K562 (cell line): ENCODE data around the gene RNASEH1. TPM values are rescaled to one million over a fixed set of nuclear protein-coding genes. Genes with fewer than 3 reads are reported as not detected.

Experiments
- ATAC-seq: fragments of 200-7000 bp; cut with Tn5 transposase; 3 replicates; pipeline ENCODE4 v1.9.1; 2020; ENCODE audit warnings: moderate library complexity
- BruUV-seq: library from RNA; stranded (reverse); fragments of 400-500 nt; replicated peaks from 2 replicates; lab custom pipeline; 2021; lab: Mats Ljungman, UMichigan
- CTCF ChIA-PET: fragments of 300-600 bp; formaldehyde crosslinking; extraction: SDS; loops from one replicate; lab custom pipeline; 2021; ENCODE audit warnings: low intra/inter-chr PET ratio; lab: Yijun Ruan, JAX
- POLR2A ChIA-PET: fragments of 300-600, 350-650 bp; sonication (Branson Sonifier 250); formaldehyde crosslinking; extraction: SDS; loops from one replicate; lab custom pipeline; 2021; ENCODE audit warnings: antibody characterized with exemption, inconsistent platforms; lab: Yijun Ruan, JAX
- DNase-seq, 4 experiments: peaks; one replicate each; pipeline versions ENCODE4 v3.0.0 to v3.0.0-alpha.2; 2011 to 2018; ENCODE audit warnings: low spot score in 3 of 4, mixed read lengths in 3 of 4; ENCODE audit errors: extremely low read depth in 1 of 4
- FAIRE-seq: peaks from 2 replicates; lab custom pipeline; 2011; peaks lifted over from hg19 to GRCh38; lab: Jason Lieb, UNC
- H2AFZ ChIP-seq: 2 replicates; pipeline ENCODE4 v1.6.0; 2011; ENCODE audit warnings: low read depth, low read length, control low read depth, inconsistent platforms
- H3K27ac ChIP-seq: fragments of 200-600 bp; 3 replicates; pipeline ENCODE4 v1.8.0; 2011; ENCODE audit warnings: low read depth, mild to moderate bottlenecking, control low read depth, inconsistent platforms, low read length, moderate library complexity, mixed read lengths; ENCODE audit errors: extremely low read depth
- H3K27me3 ChIP-seq, 2 experiments: fragments of 300-600 bp in 1 of 2; 2 replicates in 1 of 2; 3 replicates in 1 of 2; pipeline versions ENCODE4 v1.6.0 to v1.8.0; 2011; ENCODE audit warnings: inconsistent platforms in 2 of 2, low read length in 2 of 2, mild to moderate bottlenecking in 1 of 2, mixed read lengths in 1 of 2, moderate library complexity in 1 of 2; ENCODE audit not compliant: control insufficient read depth in 2 of 2, insufficient read depth in 2 of 2
- H3K36me3 ChIP-seq: fragments of 300-600 bp; 3 replicates; pipeline ENCODE4 v1.8.0; 2011; ENCODE audit warnings: mild to moderate bottlenecking, low read length, inconsistent platforms; ENCODE audit not compliant: control insufficient read depth, insufficient read depth
- H3K4me1 ChIP-seq, 2 experiments: fragments of 200-600 bp in 1 of 2; replicated peaks in 1 of 2; 2 replicates in 1 of 2; 3 replicates in 1 of 2; pipeline versions ENCODE4 v1.5.1 to v1.8.0; 2011; ENCODE audit warnings: inconsistent platforms in 2 of 2, low read length in 2 of 2, mild to moderate bottlenecking in 1 of 2, mixed read lengths in 1 of 2, moderate library complexity in 1 of 2; ENCODE audit not compliant: control insufficient read depth in 2 of 2, insufficient read depth in 2 of 2
- H3K4me2 ChIP-seq: 2 replicates; pipeline ENCODE4 v1.6.1; 2011; ENCODE audit warnings: low read length, control low read depth, inconsistent platforms, mixed read lengths; ENCODE audit not compliant: insufficient read depth
- H3K4me3 ChIP-seq: fragments of 200-600 bp; sonication (generic), shearing (Covaris generic); 2 replicates; pipeline ENCODE4 v1.5.1; 2016; ENCODE audit warnings: control low read depth, inconsistent platforms
- H3K79me2 ChIP-seq: fragments of 200-600 bp; 3 replicates; pipeline ENCODE4 v1.8.0; 2011; ENCODE audit warnings: low read length, inconsistent platforms; ENCODE audit not compliant: control insufficient read depth, insufficient read depth
- H3K9ac ChIP-seq, 2 experiments: 2 replicates each; pipeline versions ENCODE4 v1.6.0 to v1.6.1; 2011; ENCODE audit warnings: low read depth in 2 of 2, low read length in 2 of 2, control low read depth in 1 of 2, inconsistent platforms in 1 of 2, mild to moderate bottlenecking in 1 of 2, mixed read lengths in 1 of 2; ENCODE audit not compliant: insufficient read depth in 1 of 2
- H3K9me1 ChIP-seq: one replicate; pipeline ENCODE4 v1.6.0; 2011; ENCODE audit warnings: inconsistent platforms, mild to moderate bottlenecking, low read length, moderate library complexity; ENCODE audit not compliant: control insufficient read depth, insufficient read depth
- H3K9me3 ChIP-seq: replicated peaks from 2 replicates; pipeline ENCODE4 v1.5.1; 2011; ENCODE audit warnings: low read depth, low read length, inconsistent platforms; ENCODE audit not compliant: control insufficient read depth, insufficient read depth
- H4K20me1 ChIP-seq: replicated peaks from 2 replicates; pipeline ENCODE4 v1.6.1; 2011; ENCODE audit warnings: low read length, inconsistent platforms, mixed read lengths; ENCODE audit not compliant: control insufficient read depth, insufficient read depth
- BRD4 ChIP-seq: fragments of 200-600 bp; sonication (generic); IDR thresholded peaks from 2 replicates; pipeline ENCODE4 v1.6.1; 2017; ENCODE audit warnings: inconsistent platforms
- CC2D1A ChIP-seq: fragments of 450-650 bp; IDR thresholded peaks from 2 replicates; pipeline ENCODE4 v1.6.1; 2017; ENCODE audit warnings: mild to moderate bottlenecking
- MCM5 ChIP-seq: fragments of 450-650 bp; IDR thresholded peaks from 2 replicates; pipeline ENCODE4 v1.6.1; 2016; ENCODE audit warnings: low read depth
- NFIC ChIP-seq: fragments of 450-650 bp; IDR thresholded peaks from 2 replicates; pipeline ENCODE4 v1.6.1; 2017; ENCODE audit warnings: mild to moderate bottlenecking, inconsistent platforms
- RAD51 ChIP-seq: fragments of 450-650 bp; IDR thresholded peaks from 2 replicates; pipeline ENCODE4 v1.7.1; 2016; ENCODE audit warnings: low read depth, mild to moderate bottlenecking, borderline replicate concordance
- SAP30 ChIP-seq: fragments of 200-600 bp; sonication (generic); IDR thresholded peaks from 2 replicates; pipeline ENCODE4 v1.6.1; 2012; ENCODE audit warnings: borderline replicate concordance, low read depth, mild to moderate bottlenecking, moderate library complexity, low read length, control low read depth, inconsistent platforms; ENCODE audit not compliant: insufficient read depth, poor library complexity, severe bottlenecking
- SMAD1 ChIP-seq: fragments of 150-350 bp; IDR thresholded peaks from 2 replicates; pipeline ENCODE4 v1.6.1; 2014; ENCODE audit warnings: low read length, low read depth; ENCODE audit not compliant: partially characterized antibody
- SREBF2 ChIP-seq: sonication (generic); formaldehyde crosslinking; IDR thresholded peaks from 2 replicates; pipeline ENCODE4 v1.4.0; 2020; ENCODE audit warnings: mild to moderate bottlenecking, missing genetic modification reagents
- ZBED1 ChIP-seq: IDR thresholded peaks from 2 replicates; pipeline ENCODE4 v1.6.1; 2014
- ZNF184 ChIP-seq: sonication (generic); formaldehyde crosslinking; IDR thresholded peaks from 2 replicates; pipeline ENCODE4 v1.5.0; 2020; ENCODE audit warnings: missing genetic modification reagents
- WGBS: fragments of 100-300 bp; shearing (Covaris generic); methylation state at CpG from one replicate; pipeline ENCODE4 v1.1.6; 2016; ENCODE audit warnings: low coverage, mixed read lengths; ENCODE audit not compliant: insufficient coverage; ENCODE audit errors: missing lambda C conversion rate; 5-methylcytosine and 5-hydroxymethylcytosine counted together
- in situ Hi-C: fragments of 300-500 bp; cut with MboI; formaldehyde crosslinking; loops from 4 replicates; pipeline ENCODE4 v1.15.0; 2018; ENCODE audit warnings: inconsistent platforms, mixed read lengths
- intact Hi-C: fragments of 100-400 bp; cut with micrococcal nuclease; formaldehyde crosslinking; loops from 2 replicates; pipeline ENCODE4 v1.14.2; 2022
- polyA plus RNA-seq, 8 experiments: library from polyadenylated mRNA; depleted of rRNA in 4 of 8; stranded (reverse) in 5 of 8; unstranded in 3 of 8; fragments of >200 nt; fragmentation: Nextera tagmentation in 2 of 8; fragmentation: Illumina TruSeq in 1 of 8; extraction: Ambion mirVana in 2 of 8; extraction: Trizol in 1 of 8; gene quantifications; 2 replicates each; pipeline versions ENCODE4 v1.2.1 to v1.2.3, GENCODE V29; 2011 to 2014; ENCODE audit warnings: inconsistent platforms in 1 of 8, missing spikeins in 1 of 8
- total RNA-seq, 7 experiments: library from RNA; depleted of rRNA in 6 of 7; stranded (reverse); fragments of >200 nt in 6 of 7; fragmentation: Illumina TruSeq in 2 of 7; extraction: Trizol in 2 of 7; gene quantifications; 2 replicates each; pipeline versions ENCODE4 v1.2.1 to v1.2.3, GENCODE V29; 2011 to 2021; ENCODE audit warnings: low replicate concordance in 1 of 7
- TF ChIP-seq, protein P1 (sequence below), 3 experiments: IDR thresholded peaks in 2 of 3; conservative IDR thresholded peaks in 1 of 3; 2 replicates each; pipeline ENCODE4 v1.5.1; 2011 to 2012; ENCODE audit warnings: low read length in 3 of 3, mild to moderate bottlenecking in 3 of 3, control low read depth in 2 of 3, improper control_type of control experiment in 1 of 3, inconsistent platforms in 1 of 3, low read depth in 1 of 3, mixed read lengths in 1 of 3, moderate library complexity in 1 of 3; ENCODE audit not compliant: insufficient read depth in 2 of 3

Gene RNASEH1
- total and polyA plus RNA-seq, 9 of the 15 experiments (the other 6 are each of a cell fraction or from before 2014, with no cell fraction given) = 25.7 to 47.5 (median 42.8) TPM

DNA sequence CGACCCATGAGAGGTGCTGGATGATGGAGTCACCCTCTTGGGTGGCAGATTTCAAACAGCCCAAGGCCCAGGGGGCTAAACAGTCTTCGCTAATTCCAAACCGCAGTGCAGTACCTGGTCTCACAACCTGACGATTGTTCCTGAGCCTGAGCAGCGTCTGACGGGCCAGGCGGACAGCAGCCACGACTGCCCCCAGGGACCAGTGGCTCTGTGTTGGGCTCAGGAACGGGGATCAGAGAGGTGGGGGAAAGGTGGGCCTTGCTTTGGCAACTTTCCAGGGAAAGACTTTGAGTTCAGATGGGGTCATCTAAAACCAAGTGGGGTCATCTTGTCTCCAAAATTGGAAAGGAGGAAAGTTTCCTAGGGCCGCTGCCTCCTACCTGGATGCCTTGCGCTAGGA is 37.3 kb upstream of the RNASEH1 start:
- H3K9me1 ChIP-seq = no peaks in the 10 kb centered on the region
- H3K4me2 ChIP-seq = peak overlapping the region; percentile 61
- peak; percentile 7 for ATAC-seq
- no peaks in the 10 kb centered on the region for H3K9me3 ChIP-seq
- no peak for FAIRE-seq
- in situ Hi-C loops = no loop called here
- H2AFZ ChIP-seq = 0 out of 2 replicates have a peak overlapping the region, but pooled peaks have one; percentile 36
- TF ChIP-seq SAP30 (no peak), NFIC (peak; percentile 84)
- TF ChIP-seq, all 486 proteins: peak for 1
- Histone ChIP-seq H3K4me3 (no peak overlapping the region), H3K27ac (no peak overlapping the region), H3K27me3 (no peaks in the 10 kb centered on the region), H3K4me1 (peaks cover 22 to 36% of the 10 kb centered on the region in 2 experiments; a peak in 4 of 5 replicates), H3K36me3 (no peaks in the 10 kb centered on the region), H4K20me1 (no peaks in the 10 kb centered on the region), H3K9ac (peak overlapping the region; percentile 34 to 87; a peak in 1 of 4 replicates), H3K79me2 (no peaks in the 10 kb centered on the region)
- WGBS = 71% methylated on average over 11 of the region's 11 CpGs
- intact Hi-C loops = loop anchor here (2.0 kb wide), 1 partner anchor 55 kb away; no protein-coding TSS in a partner anchor
- no TSS peak for BruUV-seq
- ChIA-PET CTCF (no interaction called here), POLR2A (interaction anchor here (0.9 to 3.7 kb wide), 4 partner anchors 11 to 37 kb away, joined by 3 to 22 read pairs (median 4); partner anchors contain the start of gene RNASEH1)
- no peak for DNase-seq

GRCh38 chr2:3594493-3595281 is 36.6 kb upstream of the RNASEH1 start, which contains the start of gene COLEC11:
Gene COLEC11, plus strand, starts transcription at chr2:3595112. Its CDS starts 9,229 bp downstream, at chr2:3604341.
- in situ Hi-C loops = no loop called here
- ATAC-seq = peak; percentile 98
- BruUV-seq = no TSS peak
- Histone ChIP-seq H3K4me3 (no peak within 1 kb of the TSS), H3K9ac (peak within 1 kb of the TSS; percentile 34 to 87), H3K4me1 (peaks cover 22 to 36% of the 10 kb centered on the region in 2 experiments; a peak in 4 of 5 replicates), H3K27ac (no peak within 1 kb of the TSS), H4K20me1 (no peaks in the 10 kb centered on the region), H3K4me2 (peak within 1 kb of the TSS; percentile 61), H3K79me2 (no peaks in the 10 kb centered on the region), H3K36me3 (no peaks in the 10 kb centered on the region), H3K9me1 (no peaks in the 10 kb centered on the region), H2AFZ (peak within 1 kb of the TSS; percentile 77), H3K9me3 (no peaks in the 10 kb centered on the region), H3K27me3 (no peaks in the 10 kb centered on the region)
- DNase-seq = peak; percentile 56 to 85 (median 71)
- FAIRE-seq = peak; percentile 60
- intact Hi-C loops = loop anchor here (2.0 kb wide), 1 partner anchor 56 kb away; no protein-coding TSS in a partner anchor
- CTCF ChIA-PET = no interaction called here
- POLR2A ChIA-PET = interaction anchor here (0.6 to 3.7 kb wide), 6 partner anchors 10 to 1004 kb away, joined by 3 to 22 read pairs (median 3); partner anchors contain the start of gene RNASEH1
- 12% methylated on average over 40 of the region's 40 CpGs for WGBS
- TF ChIP-seq RAD51 = no peak
- TF ChIP-seq SMAD1 = peak; percentile 50
- no peak for TF ChIP-seq ZNF184
- TF ChIP-seq BRD4 = no peak
- no peak for TF ChIP-seq ZBED1
- TF ChIP-seq CC2D1A = no peak
- TF ChIP-seq SREBF2 = no peak
- no peak for TF ChIP-seq MCM5
- TF ChIP-seq, protein P1, sequence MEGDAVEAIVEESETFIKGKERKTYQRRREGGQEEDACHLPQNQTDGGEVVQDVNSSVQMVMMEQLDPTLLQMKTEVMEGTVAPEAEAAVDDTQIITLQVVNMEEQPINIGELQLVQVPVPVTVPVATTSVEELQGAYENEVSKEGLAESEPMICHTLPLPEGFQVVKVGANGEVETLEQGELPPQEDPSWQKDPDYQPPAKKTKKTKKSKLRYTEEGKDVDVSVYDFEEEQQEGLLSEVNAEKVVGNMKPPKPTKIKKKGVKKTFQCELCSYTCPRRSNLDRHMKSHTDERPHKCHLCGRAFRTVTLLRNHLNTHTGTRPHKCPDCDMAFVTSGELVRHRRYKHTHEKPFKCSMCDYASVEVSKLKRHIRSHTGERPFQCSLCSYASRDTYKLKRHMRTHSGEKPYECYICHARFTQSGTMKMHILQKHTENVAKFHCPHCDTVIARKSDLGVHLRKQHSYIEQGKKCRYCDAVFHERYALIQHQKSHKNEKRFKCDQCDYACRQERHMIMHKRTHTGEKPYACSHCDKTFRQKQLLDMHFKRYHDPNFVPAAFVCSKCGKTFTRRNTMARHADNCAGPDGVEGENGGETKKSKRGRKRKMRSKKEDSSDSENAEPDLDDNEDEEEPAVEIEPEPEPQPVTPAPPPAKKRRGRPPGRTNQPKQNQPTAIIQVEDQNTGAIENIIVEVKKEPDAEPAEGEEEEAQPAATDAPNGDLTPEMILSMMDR (IDR thresholded peaks at IDR 0.05 in 2 of 3, conservative IDR thresholded peaks at IDR 0.05 in 1 of 3; ENCODE audit: insufficient read depth in 2 of 3, low read depth in 1 of 3, low read length in 3 of 3) = peak; percentile 59 to 72 (median 64)
